Keratinocyte (primary cell): Measurements from ENCODE around the gene BLCAP.

Source experiments
- CTCF ChIP-seq, 3 experiments: IDR thresholded peaks in 1 of 3; conservative IDR thresholded peaks in 1 of 3; optimal IDR thresholded peaks in 1 of 3; 2 replicates in 2 of 3; 3 replicates in 1 of 3; pipeline versions ENCODE3 to v1.5.1; 2011; ENCODE audit warnings: low read length in 3 of 3, mild to moderate bottlenecking in 3 of 3, moderate library complexity in 2 of 3, control low read depth in 1 of 3, inconsistent platforms in 1 of 3; ENCODE audit not compliant: insufficient read depth in 2 of 3; ENCODE audit errors: extremely low read depth in 1 of 3
- EZH2 ChIP-seq: IDR thresholded peaks from one replicate; pipeline ENCODE4 v1.6.1; 2012; ENCODE audit warnings: inconsistent platforms, mild to moderate bottlenecking, low read length, moderate library complexity

GRCh38 chr20:37519508-37520418 lies 7.9 kb downstream of the BLCAP start:
- peak; percentile 8 to 16 (median 11) for TF ChIP-seq CTCF (optimal IDR thresholded peaks at IDR 0.05 in 1 of 3, IDR thresholded peaks at IDR 0.05 in 1 of 3, conservative IDR thresholded peaks at IDR 0.05 in 1 of 3; ENCODE audit: extremely low read depth in 1 of 3, insufficient read depth in 2 of 3, low read length in 3 of 3)
- TF ChIP-seq EZH2, result no peak
